HFFc6 (cell line): ENCODE results near the gene PLK2. TPM values are rescaled to one million over a fixed set of nuclear protein-coding genes. Genes with fewer than 3 reads are reported as not detected.

ENCODE experiments used
- DNase-seq: peaks from one replicate; pipeline ENCODE4 v3.0.0-alpha.2; 2018
- H3K27ac Mint-ChIP-seq: 2 replicates; pipeline ENCODE4 v1.8.0; 2020; ENCODE audit warnings: mild to moderate bottlenecking, mixed read lengths
- H3K27me3 Mint-ChIP-seq: 2 replicates; pipeline ENCODE4 v1.8.0; 2021; ENCODE audit warnings: mild to moderate bottlenecking, moderate library complexity, mixed read lengths; ENCODE audit not compliant: insufficient read depth
- H3K36me3 Mint-ChIP-seq: 2 replicates; pipeline ENCODE4 v1.8.0; 2021; ENCODE audit warnings: low read depth, mixed read lengths
- H3K4me1 Mint-ChIP-seq: 2 replicates; pipeline ENCODE4 v1.8.0; 2020; ENCODE audit warnings: low read depth, mixed read lengths
- H3K4me3 Mint-ChIP-seq: 2 replicates; pipeline ENCODE4 v1.8.0; 2020; ENCODE audit warnings: mild to moderate bottlenecking, moderate library complexity, mixed read lengths
- H3K9me3 Mint-ChIP-seq: 2 replicates; pipeline ENCODE4 v1.8.0; 2020; ENCODE audit warnings: mild to moderate bottlenecking, mixed read lengths
- CTCF ChIP-seq: fragments of 200-600 bp; sonication (generic); IDR thresholded peaks from 2 replicates; pipeline ENCODE4 v1.5.0; 2021; ENCODE audit warnings: antibody characterized with exemption, mild to moderate bottlenecking
- total RNA-seq, 6 experiments: library from RNA; stranded (reverse); fragmentation: NEBNext Ultra II Directional; extraction: Animal tissue kit (Norgen Biotek cat#: 25700); gene quantifications; 2 replicates in 1 of 6; 3 replicates in 5 of 6; pipeline ENCODE4 v1.2.3, GENCODE V29; 2021

The PLK2 gene
- total RNA-seq, 6 experiments from 2014 or later: 50.4 to 80.1 (median 71.3) TPM

- no peak overlapping the region for H3K4me3 Mint-ChIP-seq
- TF ChIP-seq CTCF: no peak
- H3K9me3 Mint-ChIP-seq: no peaks in the 10 kb centered on the region
- H3K27ac Mint-ChIP-seq: no peak overlapping the region
- no peaks in the 10 kb centered on the region for H3K4me1 Mint-ChIP-seq
- H3K36me3 Mint-ChIP-seq: no peaks in the 10 kb centered on the region
- DNase-seq: no peak
- peaks cover 7% of the 10 kb centered on the region for H3K27me3 Mint-ChIP-seq
Observed at GRCh38 chr5:58503390-58504046, 43.6 kb upstream of the PLK2 start.

DNA sequence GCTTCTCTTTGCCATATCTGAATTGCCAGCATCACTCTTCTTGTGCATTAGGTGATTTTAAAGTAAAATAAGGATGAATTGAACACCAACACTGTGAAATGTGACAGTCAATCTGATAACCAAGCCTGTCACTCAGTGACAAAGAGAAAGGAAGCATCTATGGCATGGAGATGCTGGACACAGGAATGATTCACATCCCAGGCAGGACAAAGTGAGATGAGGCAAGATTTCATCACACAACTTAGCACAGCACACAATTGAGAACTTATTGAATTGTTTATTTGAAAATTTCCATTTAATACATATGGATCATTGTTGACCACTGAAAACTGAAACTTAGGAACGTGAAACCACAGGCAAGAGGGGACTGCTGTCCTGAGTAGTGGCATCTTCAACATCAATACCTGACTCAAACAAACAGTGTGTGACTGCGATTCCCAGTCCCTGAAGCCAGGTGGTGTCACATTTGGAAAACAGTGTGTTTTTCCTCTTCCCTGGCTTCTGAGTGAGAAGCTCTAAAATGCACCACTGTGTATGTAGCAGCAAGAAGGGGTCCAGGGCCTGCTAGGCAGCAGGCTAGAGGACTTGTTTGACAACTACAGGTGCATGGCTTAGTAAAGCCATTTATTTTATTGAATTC, 42.0 kb upstream of the PLK2 start:
- Mint-ChIP-seq H3K4me1 (no peaks in the 10 kb centered on the region), H3K9me3 (no peaks in the 10 kb centered on the region), H3K27me3 (peaks cover 6% of the 10 kb centered on the region), H3K27ac (no peak overlapping the region), H3K36me3 (no peaks in the 10 kb centered on the region), H3K4me3 (no peak overlapping the region)
- TF ChIP-seq CTCF: no peak
- no peak for DNase-seq

DNA sequence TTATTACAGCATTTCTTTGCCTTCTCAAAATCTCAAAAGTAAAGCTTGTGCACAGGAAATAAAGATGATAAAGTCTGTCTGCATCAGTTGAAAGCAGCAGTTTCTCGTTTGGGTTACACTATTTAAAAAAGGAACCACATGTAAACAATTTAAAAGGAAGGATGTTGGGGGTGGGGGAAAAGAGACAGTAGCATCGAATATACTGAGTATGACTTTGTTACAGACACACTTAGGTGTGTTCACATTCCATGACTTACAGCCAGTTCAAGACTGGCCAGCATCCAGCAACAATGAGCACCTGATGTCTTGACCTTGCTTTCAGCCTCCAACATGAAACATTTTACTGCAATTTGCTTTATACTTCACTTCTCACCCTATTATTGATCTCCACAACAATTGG, 40.1 kb upstream of the PLK2 start:
- Mint-ChIP-seq H3K36me3 (no peaks in the 10 kb centered on the region), H3K27ac (no peak overlapping the region), H3K4me1 (no peaks in the 10 kb centered on the region), H3K4me3 (no peak overlapping the region), H3K9me3 (no peaks in the 10 kb centered on the region), H3K27me3 (peaks cover 9% of the 10 kb centered on the region)
- no peak for TF ChIP-seq CTCF
- DNase-seq: no peak

DNA sequence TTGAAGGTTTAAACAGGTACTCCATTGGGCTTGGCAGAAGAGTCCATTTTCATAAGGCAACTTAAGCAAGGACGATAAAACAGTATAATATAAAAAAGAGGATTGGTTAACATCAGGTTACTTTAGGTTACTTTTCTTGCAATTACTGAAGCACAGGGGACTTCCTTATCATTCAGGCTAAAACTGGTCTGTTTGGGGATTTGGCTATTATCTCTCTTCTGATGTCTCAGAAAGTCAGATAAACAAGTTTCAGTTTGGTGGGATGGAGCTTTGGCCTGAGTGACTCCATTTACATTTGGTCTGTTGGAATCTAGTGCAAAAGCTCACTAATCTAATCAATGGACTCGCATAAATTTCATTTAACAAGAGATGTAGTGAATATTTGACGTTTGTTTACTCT, 39.3 kb upstream of the PLK2 start:
- no peaks in the 10 kb centered on the region for H3K36me3 Mint-ChIP-seq
- H3K9me3 Mint-ChIP-seq: no peaks in the 10 kb centered on the region
- no peak for TF ChIP-seq CTCF
- H3K4me3 Mint-ChIP-seq: no peak overlapping the region
- no peaks in the 10 kb centered on the region for H3K4me1 Mint-ChIP-seq
- no peak for DNase-seq
- peaks cover 9% of the 10 kb centered on the region for H3K27me3 Mint-ChIP-seq
- H3K27ac Mint-ChIP-seq: no peak overlapping the region

GRCh38 chr5:58498340-58498942, 38.6 kb upstream of the PLK2 start:
- Mint-ChIP-seq H3K4me1 (no peaks in the 10 kb centered on the region), H3K9me3 (no peaks in the 10 kb centered on the region), H3K27ac (no peak overlapping the region), H3K27me3 (peaks cover 8% of the 10 kb centered on the region), H3K4me3 (no peak overlapping the region), H3K36me3 (no peaks in the 10 kb centered on the region)
- peak; percentile 20 for DNase-seq
- TF ChIP-seq CTCF: peak; percentile 81
